ENCODE measurements around the gene MAP3K5.
"Not testable (repeated sequence)": the region's sequence is repeated elsewhere in the genome, so short reads cannot be mapped to it uniquely, and the experiment has no call there.

MAP3K5 gene

DNA sequence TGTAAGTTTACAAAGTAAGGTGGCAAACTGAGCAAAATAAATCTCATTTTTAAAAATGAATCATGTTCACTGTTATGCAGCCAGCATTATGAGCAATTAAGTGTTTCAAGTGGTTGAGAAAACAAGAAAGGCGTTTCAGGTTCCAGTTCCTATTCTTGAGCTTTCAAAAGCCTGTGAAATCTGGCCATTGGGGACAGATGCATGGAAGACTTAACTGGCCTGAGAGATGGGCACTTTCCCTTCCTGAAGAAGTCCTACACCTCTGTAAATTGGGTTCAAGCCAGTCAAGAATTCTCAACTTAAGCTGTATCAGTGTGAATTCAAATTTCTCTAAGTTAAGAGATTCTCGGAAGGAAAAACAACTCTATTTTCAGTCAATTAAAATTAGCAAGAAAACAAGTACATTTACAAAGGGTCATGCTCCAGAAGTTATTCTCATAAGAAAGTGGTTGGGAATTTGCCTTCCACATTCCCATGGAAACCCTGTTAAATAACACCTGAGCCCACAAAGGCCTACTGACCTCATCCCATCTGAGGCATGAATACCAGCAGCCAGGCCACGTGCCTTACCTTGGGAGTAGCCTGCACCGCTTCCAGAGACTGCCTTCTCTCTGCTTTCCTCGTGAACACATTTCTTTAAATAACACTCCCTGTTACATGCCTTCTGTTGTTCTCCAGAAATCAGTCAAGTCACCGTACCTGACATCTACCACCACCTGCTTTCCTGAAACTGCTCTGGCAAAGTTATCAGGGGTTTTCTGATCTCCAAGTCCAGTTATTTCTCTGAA, 19.4 kb downstream of the MAP3K5 start:
- no peak for DNase-seq

DNA sequence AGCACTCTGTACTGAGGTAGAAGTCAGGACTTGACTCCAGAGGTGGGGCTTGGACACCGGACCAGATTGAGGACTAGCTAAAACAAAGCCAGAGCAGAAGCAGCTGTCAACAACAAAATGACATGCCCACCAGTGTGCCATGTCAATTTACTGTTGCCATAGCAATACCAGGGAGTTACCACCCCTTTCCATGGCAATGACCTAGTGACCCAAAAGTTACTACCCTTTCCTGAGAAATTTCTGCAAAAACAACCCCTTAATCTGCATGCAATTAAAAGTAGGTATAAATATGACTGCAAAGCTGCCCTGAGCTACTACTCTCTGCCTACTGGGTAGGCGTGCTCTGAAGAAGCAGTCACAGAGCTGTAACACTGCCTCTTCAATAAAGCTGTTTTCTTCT, 21.0 kb downstream of the MAP3K5 start:
- DNase-seq, result no peak

DNA sequence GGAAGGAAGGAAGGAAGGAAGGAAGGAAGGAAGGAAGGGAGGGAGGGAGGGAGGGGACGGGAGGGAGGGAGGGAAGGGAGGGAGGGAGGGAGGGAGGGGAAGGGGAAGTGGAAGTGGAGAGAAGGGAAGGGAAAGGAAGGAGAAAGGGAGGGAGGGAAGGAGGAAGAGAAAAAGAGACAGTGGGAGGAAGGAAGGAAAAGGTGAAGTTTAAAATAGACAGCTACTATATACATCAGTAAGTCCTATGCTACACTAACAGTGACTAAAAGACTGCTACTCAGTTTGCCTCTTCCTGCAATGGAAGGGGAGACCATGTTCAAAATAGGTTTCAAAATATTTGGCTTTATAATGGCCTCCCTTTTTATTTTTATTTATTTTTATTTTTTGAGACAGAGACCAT, 22.5 kb downstream of the MAP3K5 start:
- DNase-seq, result no peak

DNA sequence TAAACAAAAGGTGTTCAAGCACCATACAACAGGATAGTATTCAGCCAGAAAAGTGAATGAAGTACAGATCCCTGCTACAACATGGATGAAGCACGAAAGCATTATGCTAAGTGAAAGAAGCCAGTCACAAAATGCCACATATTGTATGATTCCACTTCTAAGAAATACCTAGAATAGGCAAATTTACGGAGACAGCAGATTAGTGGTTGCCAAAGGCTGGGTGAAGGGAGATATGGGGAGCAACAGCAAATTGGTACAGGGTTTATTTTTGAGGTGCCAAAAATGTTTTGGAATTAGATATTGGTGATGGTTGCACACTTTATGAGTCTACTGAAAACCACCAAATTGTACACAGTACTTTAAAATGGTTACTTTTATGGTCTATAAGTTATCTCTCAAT, 23.2 kb downstream of the MAP3K5 start:
- no peak for DNase-seq

DNA sequence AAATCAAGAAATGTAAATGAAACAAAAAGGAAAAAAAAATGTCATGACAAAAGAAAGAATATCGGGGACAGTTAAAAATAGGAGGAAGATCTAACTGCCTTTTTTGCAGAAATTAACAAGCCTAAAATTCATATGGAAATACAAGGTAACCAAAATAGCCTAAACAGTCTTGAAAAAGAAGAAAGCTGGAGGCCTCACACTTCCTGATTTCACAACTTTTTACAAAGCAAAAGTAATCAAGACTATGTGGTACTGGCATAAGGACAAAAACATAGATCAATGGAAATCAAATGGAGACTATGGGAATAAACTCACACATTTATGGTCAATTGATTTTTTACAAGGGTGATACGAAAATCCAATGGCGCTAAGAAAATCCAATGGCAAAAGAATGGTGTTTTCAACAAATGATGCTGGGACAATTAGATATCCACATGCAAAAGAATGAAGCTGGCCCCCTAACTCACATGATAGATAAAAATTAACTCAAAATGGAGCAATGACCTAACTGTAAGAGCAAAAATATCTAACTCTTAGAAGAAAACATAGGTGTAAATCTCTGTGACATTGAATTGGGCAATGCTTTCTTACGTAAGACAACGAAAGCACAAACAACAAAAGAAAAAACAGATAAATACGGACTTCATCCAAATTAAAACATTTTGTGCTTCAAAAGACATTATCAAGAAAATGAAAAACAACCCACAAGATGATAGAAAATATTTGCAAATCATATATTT, 24.5 kb downstream of the MAP3K5 start:
- DNase-seq, result no peak

DNA sequence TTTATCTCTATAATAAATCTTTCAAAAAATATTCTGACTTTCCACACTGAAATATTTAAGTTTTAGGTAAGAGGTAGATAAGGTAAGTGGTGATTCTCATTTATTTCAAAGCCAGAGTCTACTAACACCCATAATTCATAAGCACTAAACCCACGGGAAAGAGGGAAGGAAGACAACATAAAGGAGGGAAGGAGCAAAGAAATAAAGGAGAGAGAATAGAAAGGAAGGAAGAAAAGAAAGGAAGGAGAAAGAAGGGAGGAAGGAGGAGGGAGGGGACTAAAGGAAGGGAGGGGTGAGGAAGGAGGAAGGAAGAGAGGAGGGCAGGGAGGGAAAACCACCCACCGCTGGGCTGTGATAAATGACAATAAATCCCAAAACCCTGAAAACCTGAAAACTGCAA, 25.2 kb downstream of the MAP3K5 start:
- no peak for DNase-seq

DNA sequence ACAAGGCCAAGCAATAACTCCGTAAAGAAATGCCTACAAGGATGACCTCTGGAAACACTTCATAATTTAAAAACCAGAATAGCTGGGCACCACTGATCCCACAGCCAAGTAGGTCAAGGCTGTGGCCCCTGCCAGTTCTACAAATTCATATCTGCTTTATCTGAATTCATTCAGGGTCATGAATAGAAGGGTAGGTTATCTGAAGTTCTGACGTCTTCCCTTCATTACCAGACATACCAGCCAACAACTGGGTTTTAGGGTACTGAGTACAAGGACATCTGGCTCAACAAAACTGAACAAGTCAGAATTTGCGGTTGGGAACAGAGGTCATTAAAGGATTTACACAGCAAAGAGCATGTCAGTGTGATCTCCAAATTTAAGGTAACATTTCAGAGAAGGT, 26.0 kb downstream of the MAP3K5 start:
- DNase-seq, result no peak

DNA sequence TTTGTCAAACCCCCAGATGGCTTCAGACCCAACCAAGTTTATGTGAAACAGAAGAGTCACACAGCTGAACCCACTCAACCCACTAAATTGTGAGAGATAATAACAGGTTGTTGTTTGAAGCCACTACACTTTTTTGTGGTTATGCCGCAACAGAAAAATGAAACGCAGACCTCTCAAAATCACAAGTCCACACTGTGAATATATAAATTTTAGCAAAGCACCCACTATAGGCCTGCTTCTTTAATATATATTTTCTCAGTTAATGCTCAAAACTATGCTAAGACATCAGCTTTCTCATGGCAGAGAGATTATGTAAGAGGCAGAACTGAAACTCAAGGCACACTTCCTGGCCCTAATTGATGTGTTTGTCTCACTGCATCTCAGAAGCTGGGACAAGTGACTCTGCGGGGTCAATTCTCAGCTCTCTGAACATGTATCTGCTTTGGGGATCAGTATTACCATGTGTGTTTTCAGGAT, 27.7 kb downstream of the MAP3K5 start:
- DNase-seq, result no peak

DNA sequence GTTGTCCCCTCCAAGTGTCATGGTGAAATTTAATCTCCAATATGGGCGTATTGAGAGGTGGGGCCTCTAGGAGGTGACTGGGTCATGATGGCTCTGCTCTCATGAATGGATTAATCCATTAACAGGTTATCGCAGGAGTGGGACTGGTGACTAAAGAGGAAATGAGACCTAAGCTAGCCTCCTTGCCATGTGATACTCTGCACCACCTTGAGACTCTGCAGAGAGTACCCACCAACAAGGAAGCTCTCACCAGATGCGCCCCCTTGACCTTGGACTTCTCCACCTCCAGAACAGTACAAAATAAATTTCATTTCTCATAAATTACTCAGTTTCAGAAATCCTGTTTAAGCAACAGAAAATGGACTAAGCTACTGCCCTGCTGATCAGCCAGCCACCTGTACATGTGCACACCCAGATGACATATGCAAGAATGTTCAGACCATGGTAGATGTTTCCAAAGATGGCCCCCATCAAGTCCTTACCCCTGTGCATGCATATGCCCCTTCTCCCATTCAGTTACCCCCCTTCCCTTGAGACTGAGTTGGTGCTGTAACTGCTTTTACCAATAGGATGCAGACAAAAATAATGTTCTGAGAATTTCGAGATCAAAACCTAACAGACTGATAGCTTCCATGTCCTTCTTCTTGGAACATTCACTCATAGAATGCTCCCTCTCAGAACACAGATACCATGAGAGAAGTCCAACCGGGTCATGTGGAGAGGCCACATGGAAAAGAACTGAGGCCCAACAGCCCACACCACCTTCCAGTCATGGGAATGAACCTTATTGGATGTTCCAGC, 28.4 kb downstream of the MAP3K5 start:
- DNase-seq, result no peak

DNA sequence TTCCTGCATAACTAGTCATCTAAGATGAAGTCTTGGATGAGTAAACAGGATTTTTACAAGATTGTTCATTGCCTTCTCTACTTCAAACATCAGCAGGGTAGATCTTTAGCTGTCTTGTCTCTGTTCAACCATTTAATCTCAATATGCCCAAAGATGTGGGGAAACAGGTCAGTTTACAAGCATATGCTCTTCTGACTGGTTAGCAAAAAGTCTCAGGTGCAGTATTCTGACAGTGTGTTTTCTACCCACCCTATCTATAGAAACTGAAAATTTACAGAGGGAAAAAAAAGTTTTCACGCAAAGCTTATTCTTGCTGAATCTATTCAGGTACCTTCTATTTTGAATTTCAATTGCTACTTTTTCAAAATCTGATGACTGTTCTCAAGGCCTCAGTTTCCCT, 29.0 kb downstream of the MAP3K5 start:
- no peak for DNase-seq

DNA sequence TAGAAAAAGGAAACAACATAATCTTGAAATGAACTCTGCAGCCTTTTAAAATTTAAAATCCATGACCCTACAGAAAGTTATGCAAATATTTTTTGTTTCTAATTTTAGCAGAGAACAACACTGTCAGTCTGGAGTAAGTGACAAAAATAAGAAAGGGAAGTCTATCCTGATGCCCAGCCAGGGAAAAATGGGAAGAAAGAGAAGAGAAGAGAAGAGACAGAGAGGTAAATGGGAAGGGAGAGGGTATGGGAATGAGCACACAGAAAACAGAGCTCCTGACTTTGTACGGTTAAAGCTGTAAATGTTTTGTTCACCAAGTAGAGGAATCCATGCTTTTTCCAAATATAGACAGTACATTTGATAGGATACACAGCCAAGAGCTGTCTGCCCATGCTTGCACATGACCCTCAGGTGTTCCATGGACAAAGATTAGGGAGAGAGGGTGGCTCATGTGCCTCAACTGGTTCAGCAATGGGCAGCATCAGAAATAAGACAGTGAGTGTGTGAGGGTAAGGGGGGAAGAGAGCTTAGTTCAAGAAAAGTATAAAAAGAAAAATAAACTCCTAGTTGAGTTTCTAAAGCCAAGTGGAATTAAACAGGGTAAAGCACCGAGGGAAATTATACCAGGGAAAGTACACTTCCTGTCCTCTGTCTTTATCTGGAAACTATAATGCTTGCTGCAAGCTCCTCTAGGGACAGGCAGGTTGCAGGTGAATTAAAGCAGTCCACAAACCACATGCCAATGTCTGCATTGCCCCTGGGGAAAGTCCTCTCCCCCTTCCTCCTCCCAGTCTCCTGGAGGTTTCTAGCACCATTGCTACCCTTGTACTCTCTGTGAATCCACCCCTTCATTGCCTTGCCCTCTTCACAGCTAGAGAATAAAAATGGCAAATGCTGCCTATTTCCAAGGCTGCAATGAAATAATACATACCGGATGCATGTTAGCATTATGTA, 30.0 kb downstream of the MAP3K5 start:
- no peak for DNase-seq

DNA sequence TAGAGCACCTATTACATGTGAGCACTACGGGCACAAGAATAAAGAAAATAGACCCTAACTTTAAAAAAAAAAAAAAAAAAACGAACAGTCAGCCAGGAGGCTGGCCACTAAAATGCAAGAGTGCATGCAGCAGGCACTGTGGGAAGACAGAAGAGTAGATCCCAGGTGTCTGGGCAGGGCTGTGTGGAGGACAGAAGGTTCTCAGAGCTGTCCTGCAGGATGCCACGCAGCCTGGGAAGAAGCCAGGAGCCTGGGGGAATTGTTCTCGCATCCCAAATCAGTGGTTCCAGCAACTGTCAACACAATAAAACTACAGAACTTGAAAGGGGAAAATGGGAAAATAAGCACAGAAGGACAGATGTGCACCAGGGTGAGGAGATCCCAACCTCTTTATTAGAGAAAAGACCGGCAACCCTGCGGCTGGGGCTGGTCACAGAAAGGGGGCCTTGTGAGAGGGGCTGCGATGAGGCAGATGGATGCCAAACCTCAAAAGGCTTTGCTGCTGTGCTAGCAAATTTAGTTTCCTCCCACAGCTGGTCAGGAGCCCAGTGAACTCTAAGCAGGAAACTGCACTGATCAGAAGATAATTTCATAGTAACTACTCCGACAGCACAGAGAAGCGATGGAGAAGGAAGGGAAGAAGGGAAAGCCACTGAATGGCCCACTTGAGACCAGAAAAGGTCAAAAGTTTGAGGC, 30.9 kb downstream of the MAP3K5 start:
- no peak for DNase-seq

DNA sequence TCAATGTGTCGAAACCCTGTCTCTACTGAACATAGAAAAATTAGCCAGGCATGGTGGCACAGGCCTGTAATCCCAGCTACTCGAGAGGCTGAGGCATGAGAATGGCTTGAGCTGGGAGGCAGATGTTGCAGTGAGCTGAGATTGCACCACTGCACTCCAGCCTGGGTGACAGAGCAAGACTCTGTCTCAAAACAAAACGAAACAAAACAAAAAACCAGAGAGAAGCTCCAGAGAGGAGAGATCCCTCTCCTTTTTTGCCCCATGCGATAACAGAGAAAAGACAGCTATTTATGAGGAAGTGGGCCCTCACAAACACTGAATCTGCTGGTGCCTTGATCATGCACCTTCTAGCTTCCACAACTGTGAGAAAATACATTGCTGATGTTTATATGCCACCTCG, 31.5 kb downstream of the MAP3K5 start:
- DNase-seq, result not testable (repeated sequence)

DNA sequence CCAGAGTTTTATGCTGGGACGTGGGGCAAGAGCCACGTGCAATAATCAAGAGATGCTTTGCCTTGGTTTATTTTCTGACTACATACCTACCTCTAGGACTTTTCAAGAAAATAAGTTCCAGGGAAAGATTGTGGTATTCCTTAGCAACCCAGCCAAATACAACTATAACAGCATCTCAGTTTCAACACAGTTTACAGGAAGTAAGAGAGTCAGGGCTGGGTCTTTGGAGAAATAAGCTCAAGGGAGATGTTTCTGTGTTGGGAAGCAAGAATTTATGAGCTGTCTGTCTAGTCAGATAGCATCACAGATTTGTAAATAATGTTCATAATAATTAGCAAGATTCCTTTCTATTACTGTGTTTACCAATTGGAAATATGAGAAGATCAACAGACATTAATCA, 35.1 kb downstream of the MAP3K5 start:
- DNase-seq, result no peak

DNA sequence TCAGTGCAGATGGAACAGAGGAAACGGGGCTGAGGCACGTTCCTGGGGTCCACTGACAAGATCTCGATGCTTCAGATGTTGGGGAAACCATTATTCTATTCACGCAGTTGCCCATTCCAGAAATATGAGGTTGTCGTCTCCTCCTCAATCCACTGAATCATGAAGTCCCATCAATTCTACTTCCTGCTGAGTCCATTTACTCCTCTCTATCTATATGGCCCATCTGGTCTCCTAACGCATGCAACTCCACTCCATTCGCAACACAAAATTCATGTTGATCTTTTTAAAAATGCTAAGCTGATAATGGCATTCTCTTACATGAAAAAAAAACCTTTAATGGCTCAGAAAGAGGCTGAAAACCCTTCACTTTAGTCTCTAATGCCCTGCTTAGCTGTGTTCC, 37.5 kb downstream of the MAP3K5 start:
- no peak for DNase-seq

DNA sequence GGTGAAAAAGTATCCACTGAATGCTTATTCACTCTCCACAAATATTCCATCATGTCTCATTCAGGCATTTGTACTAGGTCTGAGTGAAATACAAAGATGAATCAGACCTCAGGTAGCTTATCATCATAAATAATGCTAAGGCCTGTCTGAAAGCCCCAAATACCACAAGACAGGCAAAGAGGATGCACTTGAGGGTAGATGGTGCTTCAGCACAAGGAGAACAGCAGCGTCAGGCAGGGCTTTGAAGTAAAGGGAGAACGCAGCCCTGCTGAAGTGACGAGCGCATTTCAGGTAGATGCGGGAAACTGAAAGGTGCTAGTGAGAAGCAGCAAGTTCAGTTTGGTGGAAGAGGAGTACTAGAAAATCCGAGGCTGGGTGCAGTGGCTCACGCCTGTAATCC, 38.7 kb downstream of the MAP3K5 start:
- no peak for DNase-seq

DNA sequence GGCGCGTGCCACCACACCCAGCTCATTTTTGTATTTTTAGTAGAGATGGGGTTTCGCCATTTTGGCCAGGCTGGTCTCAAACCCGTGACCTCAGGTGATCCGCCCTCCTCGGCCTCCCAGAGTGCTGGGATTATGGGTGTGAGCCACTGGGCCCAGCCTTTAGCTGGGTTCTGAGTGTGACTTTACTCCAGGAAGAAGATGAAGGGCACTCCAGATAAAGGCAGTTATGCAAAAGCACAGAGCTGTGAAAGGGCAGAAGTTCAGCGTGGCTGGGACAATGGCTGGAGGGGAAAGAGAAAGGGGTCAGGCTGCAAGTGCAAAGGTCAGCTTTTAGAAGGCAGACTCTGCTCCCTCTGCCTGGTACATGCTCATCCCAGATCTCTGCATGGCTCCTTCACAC, 39.7 kb downstream of the MAP3K5 start:
- no peak for DNase-seq

DNA sequence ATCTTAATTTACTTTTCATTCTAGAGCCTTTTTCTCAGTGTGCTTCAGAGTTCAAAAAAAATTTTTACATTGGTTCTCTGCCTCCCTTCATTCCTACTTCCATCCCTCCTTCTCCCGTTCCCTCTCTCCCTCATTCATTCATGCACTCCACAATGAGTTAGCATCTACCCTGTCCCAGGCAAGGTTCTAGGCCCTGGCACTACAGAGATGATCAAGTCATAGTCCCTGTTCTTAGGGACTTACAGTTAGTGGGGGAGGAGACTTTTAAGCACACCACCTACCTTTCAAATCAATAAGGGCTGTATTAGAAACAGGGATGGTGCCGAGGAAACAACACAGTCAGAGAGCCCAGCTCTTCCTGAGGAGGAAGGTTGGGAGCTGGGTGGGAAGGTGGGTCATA, 40.3 kb downstream of the MAP3K5 start:
- no peak for DNase-seq

DNA sequence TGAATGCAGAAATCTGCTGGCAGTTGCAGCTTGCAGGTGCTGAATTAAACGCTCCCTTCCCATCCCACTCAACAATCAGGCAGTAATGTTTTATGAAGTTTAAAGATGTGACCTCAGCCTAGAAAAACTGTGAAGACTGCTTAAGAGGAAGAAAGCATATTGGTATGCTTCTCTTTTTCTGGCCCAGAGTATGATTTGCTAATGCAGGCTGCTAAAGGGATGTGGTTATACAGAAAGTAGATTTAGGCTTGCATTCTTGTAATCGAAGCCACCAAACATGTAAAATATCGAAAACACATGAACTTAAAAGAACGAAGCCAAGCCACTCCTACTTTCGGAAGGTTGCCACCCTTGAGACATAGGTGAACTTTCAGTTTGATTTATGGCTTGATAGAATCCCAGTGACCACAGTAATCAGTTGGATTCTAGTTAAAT, 40.7 kb downstream of the MAP3K5 start:
- no peak for DNase-seq

DNA sequence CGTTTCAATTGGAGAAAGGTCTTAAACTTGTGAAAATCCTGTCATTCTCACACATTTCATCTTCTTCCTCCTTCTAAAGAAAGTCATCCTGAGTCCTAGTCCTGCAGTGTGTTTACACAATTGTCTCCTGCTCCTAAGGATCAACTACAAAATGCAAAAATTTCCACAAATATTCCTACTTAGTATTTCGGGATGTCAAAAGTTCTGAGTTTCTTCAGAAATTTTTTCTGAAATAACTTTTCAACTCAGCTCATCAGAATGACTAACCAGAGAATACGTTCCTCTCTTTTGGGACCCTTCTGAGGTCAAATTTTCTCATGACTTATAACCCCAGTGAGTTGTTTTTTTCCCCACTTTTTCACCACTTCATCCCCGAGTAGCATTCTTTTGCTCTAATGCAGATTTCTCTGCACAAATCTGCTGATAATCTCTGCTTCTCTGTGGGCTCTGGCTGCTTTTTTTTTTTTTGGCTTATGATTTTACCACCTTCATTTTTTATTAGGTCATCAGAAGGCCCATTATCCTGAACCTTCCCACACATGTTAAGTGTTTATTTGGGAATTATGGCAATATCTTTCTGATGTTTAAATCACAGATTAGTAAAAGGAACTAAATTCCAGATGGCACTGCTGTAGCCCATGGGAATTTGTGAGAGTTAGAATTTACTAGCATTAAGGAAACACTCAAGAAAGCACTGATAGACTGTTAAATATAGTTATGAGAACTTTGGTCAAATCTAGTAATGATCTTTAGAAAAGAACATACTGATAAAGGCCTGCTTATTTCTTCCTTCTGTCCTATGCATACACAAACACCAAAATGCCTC, 41.4 kb downstream of the MAP3K5 start:
- no peak for DNase-seq
